Endodermal cell (in vitro differentiated cells): ENCODE data around the gene GPC3. TPM values are rescaled to one million over a fixed set of nuclear protein-coding genes. Genes with fewer than 3 reads are reported as not detected.

Experiments
- DNase-seq: peaks from one replicate; pipeline ENCODE4 v3.0.0-alpha.2; 2017
- H3K27ac ChIP-seq: 2 replicates; pipeline ENCODE4 v1.5.1; 2013; ENCODE audit warnings: mild to moderate bottlenecking, low read depth, low read length, moderate library complexity
- H3K27me3 ChIP-seq: 2 replicates; pipeline ENCODE4 v1.6.1; 2013; ENCODE audit warnings: mild to moderate bottlenecking, low read length, moderate library complexity; ENCODE audit not compliant: insufficient read depth, control insufficient read depth, poor library complexity, severe bottlenecking
- H3K36me3 ChIP-seq: 2 replicates; pipeline ENCODE4 v1.7.0; 2013; ENCODE audit warnings: mild to moderate bottlenecking, low read length, moderate library complexity; ENCODE audit not compliant: control insufficient read depth, insufficient read depth
- H3K4me1 ChIP-seq: one replicate; pipeline ENCODE4 v1.7.0; 2013; ENCODE audit warnings: low read length; ENCODE audit not compliant: control insufficient read depth, insufficient read depth
- H3K4me3 ChIP-seq: 2 replicates; pipeline ENCODE4 v1.5.1; 2013; ENCODE audit warnings: mild to moderate bottlenecking, low read length, moderate library complexity
- H3K9ac ChIP-seq: 2 replicates; pipeline ENCODE4 v1.6.1; 2013; ENCODE audit warnings: mild to moderate bottlenecking, low read length, moderate library complexity; ENCODE audit not compliant: poor library complexity, severe bottlenecking; ENCODE audit errors: extremely low read depth
- H3K9me3 ChIP-seq: 2 replicates; pipeline ENCODE4 v1.6.1; 2013; ENCODE audit warnings: mild to moderate bottlenecking, low read length, moderate library complexity; ENCODE audit not compliant: control insufficient read depth
- H3K27ac Mint-ChIP-seq: 2 replicates; pipeline ENCODE4 v1.8.0; 2020; ENCODE audit warnings: mixed read lengths
- H3K27me3 Mint-ChIP-seq: 2 replicates; pipeline ENCODE4 v1.8.0; 2021; ENCODE audit warnings: mild to moderate bottlenecking, mixed read lengths; ENCODE audit not compliant: insufficient read depth
- H3K36me3 Mint-ChIP-seq: 2 replicates; pipeline ENCODE4 v1.8.0; 2020; ENCODE audit warnings: low read depth, mixed read lengths
- H3K4me1 Mint-ChIP-seq: 2 replicates; pipeline ENCODE4 v1.8.0; 2020; ENCODE audit warnings: mixed read lengths
- H3K4me3 Mint-ChIP-seq: 2 replicates; pipeline ENCODE4 v1.8.0; 2020; ENCODE audit warnings: mild to moderate bottlenecking, moderate library complexity, mixed read lengths
- H3K9me3 Mint-ChIP-seq: 2 replicates; pipeline ENCODE4 v1.8.0; 2020; ENCODE audit warnings: mild to moderate bottlenecking, mixed read lengths
- WGBS, 2 experiments: methylation state at CpG; one replicate each; pipeline versions ENCODE4 v1.1.5 to v1.1.7; 2013; ENCODE audit warnings: missing lambda C conversion rate in 2 of 2, mixed read lengths in 1 of 2; ENCODE audit not compliant: insufficient coverage in 1 of 2, insufficient read length in 1 of 2; 5-methylcytosine and 5-hydroxymethylcytosine counted together
- total RNA-seq, 2 donors: library from RNA; stranded (reverse); fragmentation: NEBNext Ultra II Directional in 1 of 2; extraction: Animal tissue kit (Norgen Biotek cat#: 25700) in 1 of 2; gene quantifications; 2 replicates in 1 of 2; 3 replicates in 1 of 2; pipeline ENCODE4 v1.2.1, GENCODE V29; 2021
- TF ChIP-seq, protein P1 (sequence below): fragments of 200-600 bp; sonication (generic); conservative IDR thresholded peaks from 2 replicates; pipeline ENCODE4 v1.5.0; 2021; ENCODE audit warnings: antibody characterized with exemption, mild to moderate bottlenecking

Gene GPC3
- total RNA-seq, 2 donors from 2014 or later: 39.5 to 125 TPM

DNA sequence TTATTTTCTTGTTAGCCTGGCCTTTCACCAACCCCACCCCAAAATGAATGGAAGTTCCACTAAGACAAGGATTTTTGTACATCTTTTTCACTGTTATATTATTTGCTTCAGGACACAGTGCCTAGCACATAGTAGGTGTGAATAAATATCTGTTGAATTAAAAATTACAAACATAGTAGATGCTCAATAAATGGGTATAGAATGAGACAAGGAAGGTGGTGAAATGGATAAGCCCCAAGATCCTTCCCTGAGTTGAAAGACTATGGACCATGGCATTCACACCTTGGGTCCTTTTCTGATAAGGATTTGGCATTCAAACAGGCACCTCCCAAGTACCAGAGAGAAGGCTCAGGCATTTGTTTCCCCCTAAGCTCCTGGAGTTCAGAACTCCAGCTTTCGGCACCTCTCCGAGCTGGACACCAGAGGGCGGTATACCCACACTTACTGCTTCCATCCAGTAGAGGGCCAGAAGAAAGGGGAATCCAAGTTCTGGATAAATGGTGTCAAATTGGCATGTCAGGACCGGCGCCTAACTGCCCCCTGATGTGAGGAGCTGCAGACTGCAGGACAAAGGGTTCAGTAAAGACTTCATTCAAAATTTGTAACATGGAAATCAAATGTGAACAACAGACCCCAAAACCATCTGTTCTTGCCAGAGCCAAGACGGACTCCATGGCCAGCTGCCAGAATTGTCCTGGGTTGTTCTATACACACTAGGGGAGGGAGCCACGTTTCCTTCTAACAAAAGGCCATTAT is 193.0 kb downstream of the GPC3 start:
- 15% methylated on average over 7 of the region's 7 CpGs; no CpG with 5 or more reads in 1 of the 2 experiments for WGBS, 2 experiments
- Mint-ChIP-seq H3K27me3 (no peaks in the 10 kb centered on the region), H3K36me3 (no peaks in the 10 kb centered on the region), H3K4me1 (peaks cover 17% of the 10 kb centered on the region), H3K9me3 (no peaks in the 10 kb centered on the region), H3K27ac (no peak overlapping the region), H3K4me3 (no peak overlapping the region)
- H3K4me1 ChIP-seq: no peaks in the 10 kb centered on the region
- DNase-seq: peak; percentile 92
- no peaks in the 10 kb centered on the region for H3K36me3 ChIP-seq
- H3K9me3 ChIP-seq: no peaks in the 10 kb centered on the region
- TF ChIP-seq, protein P1, sequence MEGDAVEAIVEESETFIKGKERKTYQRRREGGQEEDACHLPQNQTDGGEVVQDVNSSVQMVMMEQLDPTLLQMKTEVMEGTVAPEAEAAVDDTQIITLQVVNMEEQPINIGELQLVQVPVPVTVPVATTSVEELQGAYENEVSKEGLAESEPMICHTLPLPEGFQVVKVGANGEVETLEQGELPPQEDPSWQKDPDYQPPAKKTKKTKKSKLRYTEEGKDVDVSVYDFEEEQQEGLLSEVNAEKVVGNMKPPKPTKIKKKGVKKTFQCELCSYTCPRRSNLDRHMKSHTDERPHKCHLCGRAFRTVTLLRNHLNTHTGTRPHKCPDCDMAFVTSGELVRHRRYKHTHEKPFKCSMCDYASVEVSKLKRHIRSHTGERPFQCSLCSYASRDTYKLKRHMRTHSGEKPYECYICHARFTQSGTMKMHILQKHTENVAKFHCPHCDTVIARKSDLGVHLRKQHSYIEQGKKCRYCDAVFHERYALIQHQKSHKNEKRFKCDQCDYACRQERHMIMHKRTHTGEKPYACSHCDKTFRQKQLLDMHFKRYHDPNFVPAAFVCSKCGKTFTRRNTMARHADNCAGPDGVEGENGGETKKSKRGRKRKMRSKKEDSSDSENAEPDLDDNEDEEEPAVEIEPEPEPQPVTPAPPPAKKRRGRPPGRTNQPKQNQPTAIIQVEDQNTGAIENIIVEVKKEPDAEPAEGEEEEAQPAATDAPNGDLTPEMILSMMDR: peak; percentile 100
- H3K9ac ChIP-seq: no peak overlapping the region
- H3K4me3 ChIP-seq: no peak overlapping the region
- peak overlapping the region; percentile 79 for H3K27ac ChIP-seq
- no peaks in the 10 kb centered on the region for H3K27me3 ChIP-seq

DNA sequence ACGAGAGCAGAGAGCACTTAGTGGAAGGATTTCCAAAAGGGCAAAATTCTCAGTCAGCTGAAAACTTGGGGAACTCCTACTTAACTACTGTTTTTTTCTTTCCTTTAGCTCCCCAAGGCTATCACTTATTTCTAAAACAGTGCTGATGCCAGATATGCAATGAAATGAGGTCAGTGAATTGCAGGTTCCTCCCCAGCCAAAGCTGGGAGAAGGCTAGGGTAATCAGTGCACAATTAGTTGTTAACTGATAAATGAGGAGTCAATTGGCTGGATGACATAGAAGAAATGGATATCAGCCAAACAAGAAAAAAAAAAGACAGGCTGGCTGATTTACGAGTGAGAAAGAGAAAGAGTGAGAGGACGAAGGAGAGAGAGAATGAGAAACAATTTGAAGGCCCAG is 195.6 kb downstream of the GPC3 start:
- no peak for DNase-seq
- Mint-ChIP-seq H3K27ac (no peak overlapping the region), H3K27me3 (no peaks in the 10 kb centered on the region), H3K36me3 (no peaks in the 10 kb centered on the region), H3K4me3 (no peak overlapping the region), H3K9me3 (no peaks in the 10 kb centered on the region), H3K4me1 (peaks cover 20% of the 10 kb centered on the region)
- Histone ChIP-seq H3K4me3 (no peak overlapping the region), H3K4me1 (no peaks in the 10 kb centered on the region), H3K9ac (no peak overlapping the region), H3K27ac (no peak overlapping the region), H3K36me3 (no peaks in the 10 kb centered on the region), H3K27me3 (no peaks in the 10 kb centered on the region), H3K9me3 (no peaks in the 10 kb centered on the region)
- TF ChIP-seq, protein P1: no peak
- WGBS, 2 experiments: 76 to 83% methylated on average over 1 to 3 of the region's 3 CpGs

DNA sequence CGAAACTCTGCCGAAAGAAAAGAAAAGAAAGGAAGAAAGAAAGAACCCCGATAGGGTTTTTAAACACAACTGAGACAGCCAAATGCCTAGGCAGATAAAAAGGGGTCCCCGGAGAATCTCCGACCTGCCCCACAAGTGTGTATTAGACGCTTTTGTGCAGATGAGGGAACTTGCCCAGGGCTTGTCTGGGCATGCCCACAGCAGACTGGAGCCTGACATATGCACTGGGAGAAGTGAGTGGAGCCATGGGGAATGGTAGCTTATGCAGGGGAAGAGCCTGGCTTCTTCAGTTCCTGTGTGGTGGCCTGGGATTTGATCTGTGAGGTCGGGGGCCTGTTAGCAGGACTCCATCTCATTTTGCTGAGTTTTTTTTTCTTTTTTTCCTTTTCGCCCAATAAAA is 199.0 kb downstream of the GPC3 start:
- Mint-ChIP-seq H3K9me3 (no peaks in the 10 kb centered on the region), H3K36me3 (no peaks in the 10 kb centered on the region), H3K4me3 (no peak overlapping the region), H3K4me1 (peaks cover 45% of the 10 kb centered on the region), H3K27me3 (no peaks in the 10 kb centered on the region), H3K27ac (no peak overlapping the region)
- no peaks in the 10 kb centered on the region for H3K4me1 ChIP-seq
- no peaks in the 10 kb centered on the region for H3K36me3 ChIP-seq
- 90 to 94% methylated on average over 4 to 8 of the region's 8 CpGs for WGBS, 2 experiments
- no peaks in the 10 kb centered on the region for H3K27me3 ChIP-seq
- H3K9me3 ChIP-seq: no peaks in the 10 kb centered on the region
- TF ChIP-seq, protein P1: no peak
- H3K27ac ChIP-seq: no peak overlapping the region
- H3K4me3 ChIP-seq: no peak overlapping the region
- no peak for DNase-seq
- H3K9ac ChIP-seq: no peak overlapping the region
